Measurements from ENCODE around the gene SLC17A4.

GRCh38 chr6:25709761-25710160 is 44.8 kb upstream of the SLC17A4 start:
- TF ChIP-seq SP1 (IDR thresholded peaks at IDR 0.05; ENCODE audit: low read depth, low read length) (no peak), NRF1 (conservative IDR thresholded peaks at IDR 0.05; ENCODE audit: low read depth, low read length) (no peak), CTCF (IDR thresholded peaks at IDR 0.05 in 2 of 3, conservative IDR thresholded peaks at IDR 0.05 in 1 of 3; ENCODE audit: control insufficient read depth in 2 of 3, extremely low read depth in 1 of 3, insufficient read depth in 1 of 3, low read depth in 3 of 3, low read length in 3 of 3) (no peak), EZH2 (IDR thresholded peaks at IDR 0.05; ENCODE audit: borderline replicate concordance, control insufficient read depth, low read depth, low read length) (no peak), NR2C2 (IDR thresholded peaks at IDR 0.05; ENCODE audit: borderline replicate concordance, control insufficient read depth, insufficient read length, low read depth) (no peak), MAX (IDR thresholded peaks at IDR 0.05; ENCODE audit: low read depth, low read length) (no peak), JUND (IDR thresholded peaks at IDR 0.05; ENCODE audit: low read depth, low read length) (no peak), POLR2A (IDR thresholded peaks at IDR 0.05; ENCODE audit: low read depth, low read length) (no peak), EP300 (IDR thresholded peaks at IDR 0.05; ENCODE audit: borderline replicate concordance in 1 of 2, control insufficient read depth in 1 of 2, low read depth in 2 of 2, low read length in 2 of 2) (no peak), CREB1 (IDR thresholded peaks at IDR 0.05; ENCODE audit: low read depth) (no peak)

Data from GM12878 (cell line).